ENCODE measurements around the gene SLC22A23. TPM values are rescaled to one million over a fixed set of nuclear protein-coding genes. Genes with fewer than 3 reads are reported as not detected.
"Not testable (repeated sequence)": the region's sequence is repeated elsewhere in the genome, so short reads cannot be mapped to it uniquely, and the experiment has no call there.

SLC22A23 gene
- total RNA-seq, 4 donors from 2014 or later = 8.3 to 22.5 (median 12.8) TPM

DNA sequence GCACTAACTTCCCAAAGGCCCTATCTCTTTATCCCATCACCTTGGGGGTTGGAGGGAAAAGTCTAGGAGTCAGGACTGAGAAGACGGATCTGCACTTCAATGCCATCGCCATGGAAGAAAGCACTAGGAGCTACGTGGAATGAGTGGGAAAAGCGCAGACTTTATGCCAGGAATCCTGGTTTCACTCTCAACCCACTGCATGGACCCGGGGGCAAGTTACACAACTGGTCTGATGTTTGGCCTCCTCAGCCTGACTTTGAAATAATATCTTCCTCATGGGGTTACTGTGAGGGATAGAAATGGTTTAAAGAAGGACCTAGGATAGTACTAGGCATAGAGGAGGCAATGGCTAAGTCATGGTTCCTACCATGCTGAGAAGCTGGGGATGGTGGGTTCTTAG is 211.6 kb downstream of the SLC22A23 start:
- DNase-seq (ENCODE audit: low spot score) (no peak), ATAC-seq (ENCODE audit: low FRiP score) (no peak)
- TF ChIP-seq, protein P1, sequence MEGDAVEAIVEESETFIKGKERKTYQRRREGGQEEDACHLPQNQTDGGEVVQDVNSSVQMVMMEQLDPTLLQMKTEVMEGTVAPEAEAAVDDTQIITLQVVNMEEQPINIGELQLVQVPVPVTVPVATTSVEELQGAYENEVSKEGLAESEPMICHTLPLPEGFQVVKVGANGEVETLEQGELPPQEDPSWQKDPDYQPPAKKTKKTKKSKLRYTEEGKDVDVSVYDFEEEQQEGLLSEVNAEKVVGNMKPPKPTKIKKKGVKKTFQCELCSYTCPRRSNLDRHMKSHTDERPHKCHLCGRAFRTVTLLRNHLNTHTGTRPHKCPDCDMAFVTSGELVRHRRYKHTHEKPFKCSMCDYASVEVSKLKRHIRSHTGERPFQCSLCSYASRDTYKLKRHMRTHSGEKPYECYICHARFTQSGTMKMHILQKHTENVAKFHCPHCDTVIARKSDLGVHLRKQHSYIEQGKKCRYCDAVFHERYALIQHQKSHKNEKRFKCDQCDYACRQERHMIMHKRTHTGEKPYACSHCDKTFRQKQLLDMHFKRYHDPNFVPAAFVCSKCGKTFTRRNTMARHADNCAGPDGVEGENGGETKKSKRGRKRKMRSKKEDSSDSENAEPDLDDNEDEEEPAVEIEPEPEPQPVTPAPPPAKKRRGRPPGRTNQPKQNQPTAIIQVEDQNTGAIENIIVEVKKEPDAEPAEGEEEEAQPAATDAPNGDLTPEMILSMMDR (IDR thresholded peaks at IDR 0.05) = no peak

DNA sequence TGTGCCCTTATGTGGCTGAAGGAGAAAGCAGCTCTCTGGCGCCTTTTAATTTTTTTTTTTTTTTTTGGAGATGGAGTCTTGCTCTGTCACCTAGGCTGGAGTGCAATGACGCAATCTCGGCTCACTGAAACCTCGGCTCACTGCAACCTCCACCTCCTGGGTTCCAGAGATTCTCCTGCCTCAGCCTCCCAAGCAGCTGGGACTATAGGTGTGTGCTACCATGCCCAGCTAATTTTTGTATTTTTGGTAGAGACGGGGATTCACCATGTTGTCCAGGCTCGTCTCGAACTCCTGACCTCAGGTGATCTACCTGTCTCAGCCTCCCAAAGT is 212.1 kb downstream of the SLC22A23 start:
- not testable (repeated sequence) for DNase-seq (ENCODE audit: low spot score); ATAC-seq (ENCODE audit: low FRiP score)

DNA sequence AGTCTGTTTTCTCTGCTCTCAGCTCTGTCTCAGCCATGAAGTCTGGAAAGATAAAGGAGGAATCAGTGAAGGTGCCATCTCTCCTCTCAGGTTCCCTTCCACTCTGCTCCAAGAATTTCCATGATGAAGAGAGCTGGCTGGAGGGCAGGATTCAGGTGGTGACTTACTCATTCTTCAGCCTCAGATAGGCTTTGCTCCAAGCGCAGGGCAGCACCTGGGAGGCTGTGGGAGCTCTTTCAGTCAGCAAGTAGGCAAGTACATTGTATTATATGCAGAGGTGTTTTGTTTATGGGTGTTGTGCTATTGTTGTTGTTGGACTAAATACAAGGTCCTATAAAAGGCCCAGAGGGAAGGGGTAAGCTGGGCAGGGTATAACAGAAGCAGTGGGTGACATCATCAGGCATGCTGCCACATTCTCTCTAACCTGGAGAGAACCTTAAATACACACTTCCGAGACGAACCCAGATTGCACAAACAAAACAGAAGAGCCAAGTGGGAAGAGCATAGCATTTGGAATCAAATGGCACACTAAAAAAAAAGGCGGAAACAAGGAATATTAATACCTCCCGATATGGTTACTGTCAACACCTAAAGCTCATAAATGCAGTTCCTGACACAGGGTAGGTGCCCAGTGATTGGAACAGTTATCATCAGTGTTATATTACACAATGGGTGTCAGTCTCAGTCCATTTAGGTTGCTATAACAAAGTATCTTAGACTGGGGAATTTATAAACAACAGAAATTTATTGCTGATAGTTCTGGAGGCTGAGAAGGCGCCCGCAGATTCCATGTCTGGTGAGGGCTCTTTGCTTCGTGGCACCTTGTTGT is 212.6 kb downstream of the SLC22A23 start:
- no peak for DNase-seq (ENCODE audit: low spot score)
- ATAC-seq (ENCODE audit: low FRiP score) = no peak
- TF ChIP-seq, protein P1 (IDR thresholded peaks at IDR 0.05) = no peak

DNA sequence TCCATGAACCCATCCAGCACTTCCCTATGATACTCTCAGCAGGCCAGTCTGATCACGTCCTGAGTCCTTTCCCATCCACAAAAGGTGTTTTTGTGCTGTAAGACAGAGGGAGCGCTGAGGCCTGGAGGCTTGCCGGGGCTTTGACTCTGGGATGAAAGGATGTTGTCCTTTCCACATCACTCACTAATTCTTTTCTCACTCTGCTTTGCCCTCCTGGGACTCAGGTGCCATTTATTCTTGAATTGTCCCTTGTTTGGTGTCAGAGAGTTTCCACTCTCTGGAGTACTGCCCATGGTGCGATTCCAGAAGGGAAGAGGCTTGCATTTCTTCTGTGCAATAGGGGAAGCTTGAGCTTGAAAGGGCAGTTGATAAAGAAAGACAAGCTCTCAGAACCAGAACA is 214.1 kb downstream of the SLC22A23 start:
- TF ChIP-seq, protein P1 (IDR thresholded peaks at IDR 0.05) = no peak
- no peak for DNase-seq (ENCODE audit: low spot score)
- no peak for ATAC-seq (ENCODE audit: low FRiP score)

DNA sequence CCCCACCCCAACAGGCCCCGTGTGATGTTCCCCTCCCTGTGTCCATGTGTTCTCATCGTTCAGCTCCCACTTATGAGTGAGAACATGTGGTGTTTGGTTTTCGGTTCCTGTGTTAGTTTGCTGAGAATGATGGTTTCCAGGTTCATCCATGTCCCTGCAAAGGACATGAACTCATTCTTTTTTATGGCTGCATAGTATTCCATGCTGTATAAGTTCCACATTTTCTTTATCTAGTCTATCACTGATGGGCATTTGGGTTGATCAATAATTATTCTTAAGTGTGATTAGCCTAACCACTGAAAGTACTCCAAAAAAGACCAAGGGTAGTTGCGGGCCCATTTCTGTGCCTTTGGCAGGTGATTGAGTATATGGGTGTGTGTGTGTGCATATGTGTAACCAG is 215.1 kb downstream of the SLC22A23 start:
- ATAC-seq (ENCODE audit: low FRiP score); DNase-seq (ENCODE audit: low spot score): not testable (repeated sequence)

DNA sequence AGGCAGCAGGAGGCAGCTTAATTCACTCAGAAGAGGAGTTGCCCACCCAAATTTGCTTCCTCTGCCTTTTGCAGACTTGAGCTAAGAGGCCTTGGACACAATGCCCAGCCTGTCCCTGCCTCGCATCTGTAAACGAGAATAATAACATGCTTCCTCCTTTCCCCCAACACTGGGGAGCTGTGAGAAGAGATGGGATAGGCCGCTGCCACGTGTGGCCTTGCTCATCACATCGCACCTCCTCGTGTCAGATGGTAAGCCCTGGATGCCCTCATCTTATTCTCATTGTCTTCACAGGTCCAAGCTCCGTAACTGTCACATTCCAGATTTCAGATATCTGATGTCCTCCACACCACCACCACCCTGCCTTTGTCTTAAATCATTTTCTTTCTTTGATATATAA is 216.3 kb downstream of the SLC22A23 start:
- ATAC-seq (ENCODE audit: low FRiP score) = no peak
- TF ChIP-seq, protein P1 (IDR thresholded peaks at IDR 0.05) = no peak
- DNase-seq (ENCODE audit: low spot score) = no peak

DNA sequence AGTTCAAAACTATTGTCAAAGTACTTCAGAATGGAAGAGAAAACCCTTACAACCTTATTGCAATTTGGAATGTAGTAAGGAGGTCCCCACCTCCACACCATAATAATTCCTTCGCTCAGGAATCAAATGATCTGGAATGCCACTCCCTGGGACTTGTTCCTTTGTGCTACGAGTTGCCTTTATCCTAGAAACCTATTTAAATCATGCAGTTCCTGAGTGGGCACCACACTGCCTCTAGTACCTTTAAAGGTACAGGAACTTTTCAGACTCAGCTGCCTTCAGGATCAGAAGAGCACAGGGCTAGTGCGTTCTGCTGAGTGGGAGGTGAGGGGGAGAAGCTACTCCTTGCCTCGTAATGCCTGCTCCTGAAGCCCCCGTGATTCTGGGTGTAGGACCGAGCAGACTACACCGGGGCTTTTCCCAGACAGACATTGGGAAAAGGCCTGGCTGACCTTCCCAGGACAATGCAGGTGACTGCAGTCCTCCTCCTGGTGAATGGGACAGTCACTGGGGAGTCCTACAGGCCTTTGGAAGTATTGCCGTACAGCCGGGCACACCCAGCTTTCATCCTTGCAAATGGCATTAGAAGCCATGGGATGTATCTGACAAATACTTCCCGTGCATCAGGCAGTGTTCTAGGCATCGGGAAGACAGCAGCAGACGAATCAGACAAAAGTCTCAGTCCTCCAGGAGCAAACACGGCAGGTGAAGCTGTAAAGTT is 217.6 kb downstream of the SLC22A23 start:
- no peak for DNase-seq (ENCODE audit: low spot score)
- ATAC-seq (ENCODE audit: low FRiP score) = no peak
- TF ChIP-seq, protein P1 (IDR thresholded peaks at IDR 0.05) = no peak

Measured in omental fat pad (tissue), 4 donors.